H1 (cell line): ENCODE data around the gene TMEM145.

Experiments
- CTCF ChIP-seq, 3 experiments: IDR thresholded peaks; 1 replicate in 2 of 3; 2 replicates in 1 of 3; pipeline versions ENCODE4 v1.5.1 to v1.6.1; 2011; ENCODE audit warnings: low read length in 3 of 3, mild to moderate bottlenecking in 3 of 3, inconsistent platforms in 2 of 3, low read depth in 1 of 3, moderate library complexity in 1 of 3; ENCODE audit not compliant: insufficient read depth in 1 of 3; ENCODE audit errors: control extremely low read depth in 1 of 3
- JUND ChIP-seq: IDR thresholded peaks from 2 replicates; pipeline ENCODE4 v1.6.1; 2011; ENCODE audit warnings: mild to moderate bottlenecking, improper control_type of control experiment, low read length

GRCh38 chr19:42362342-42362741 is 49.2 kb downstream of the TMEM145 start:
- TF ChIP-seq CTCF (IDR thresholded peaks at IDR 0.05; ENCODE audit: control extremely low read depth in 1 of 3, insufficient read depth in 1 of 3, low read depth in 1 of 3, low read length in 3 of 3) = no peak
- TF ChIP-seq JUND = no peak
